Esophagus squamous epithelium (tissue), 5 donors: ENCODE results near the gene SRPRB. TPM values are rescaled to one million over a fixed set of nuclear protein-coding genes. Genes with fewer than 3 reads are reported as not detected.

Experiments used
- DNase-seq: peaks from one replicate; lab custom pipeline; 2025; lab: John Stamatoyannopoulos, UW
- H3K27ac ChIP-seq, 4 donors: fragments of 200-600 bp; sonication (generic); one replicate each; pipeline ENCODE4 v1.5.1; 2016 to 2019; ENCODE audit warnings: mild to moderate bottlenecking in 1 of 4
- H3K27me3 ChIP-seq, 4 donors: fragments of 200-600 bp; sonication (generic); 1 replicate in 3 of 4; 2 replicates in 1 of 4; pipeline versions ENCODE4 v1.5.1 to v1.6.0; 2017 to 2021; ENCODE audit warnings: antibody characterized with exemption in 1 of 4
- H3K36me3 ChIP-seq, 3 donors: fragments of 200-600 bp; sonication (generic); one replicate each; pipeline ENCODE4 v1.5.1; 2016 to 2019
- H3K4me1 ChIP-seq, 3 donors: fragments of 200-600 bp; sonication (generic); one replicate each; pipeline ENCODE4 v1.5.1; 2017 to 2019
- H3K4me3 ChIP-seq, 4 donors: fragments of 200-600 bp; sonication (generic); 1 replicate in 3 of 4; 2 replicates in 1 of 4; pipeline ENCODE4 v1.5.1; 2016 to 2019; ENCODE audit warnings: mild to moderate bottlenecking in 2 of 4, moderate library complexity in 1 of 4
- H3K9me3 ChIP-seq, 3 donors: fragments of 200-600 bp; sonication (generic); one replicate each; pipeline ENCODE4 v1.5.1; 2016 to 2019
- POLR2A ChIP-seq, 4 donors: fragments of 450-650 bp; IDR thresholded peaks; one replicate each; pipeline ENCODE4 v1.6.1; 2017; ENCODE audit warnings: antibody characterized with exemption in 4 of 4, mild to moderate bottlenecking in 4 of 4, moderate library complexity in 3 of 4
- WGBS, 2 donors: methylation state at CpG; one replicate each; pipeline ENCODE4 v1.1.5; 2018; 5-methylcytosine and 5-hydroxymethylcytosine counted together
- intact Hi-C: fragments of 100-400 bp; cut with DNase I; formaldehyde crosslinking; loops from one replicate; pipeline ENCODE4 v1.15.0; 2022
- total RNA-seq, 4 donors: library from RNA; depleted of rRNA; stranded (reverse); fragments of >200 nt; gene quantifications; one replicate each; pipeline ENCODE4 v1.1.0, GENCODE V29; 2016
- TF ChIP-seq, protein P1 (sequence below), 6 experiments: fragments of 450-650 bp in 4 of 6; fragments of 200-600 bp in 2 of 6; sonication (generic) in 2 of 6; IDR thresholded peaks; one replicate each; pipeline ENCODE4 v1.5.1; 2016 to 2019; ENCODE audit warnings: antibody characterized with exemption in 6 of 6, mild to moderate bottlenecking in 4 of 6, moderate library complexity in 4 of 6
- donor health status: DM: yes; HTN: yes; CAD: no.

The SRPRB gene
- total RNA-seq, 4 donors from 2014 or later = 25.1 to 107 (median 44.1) TPM

DNA sequence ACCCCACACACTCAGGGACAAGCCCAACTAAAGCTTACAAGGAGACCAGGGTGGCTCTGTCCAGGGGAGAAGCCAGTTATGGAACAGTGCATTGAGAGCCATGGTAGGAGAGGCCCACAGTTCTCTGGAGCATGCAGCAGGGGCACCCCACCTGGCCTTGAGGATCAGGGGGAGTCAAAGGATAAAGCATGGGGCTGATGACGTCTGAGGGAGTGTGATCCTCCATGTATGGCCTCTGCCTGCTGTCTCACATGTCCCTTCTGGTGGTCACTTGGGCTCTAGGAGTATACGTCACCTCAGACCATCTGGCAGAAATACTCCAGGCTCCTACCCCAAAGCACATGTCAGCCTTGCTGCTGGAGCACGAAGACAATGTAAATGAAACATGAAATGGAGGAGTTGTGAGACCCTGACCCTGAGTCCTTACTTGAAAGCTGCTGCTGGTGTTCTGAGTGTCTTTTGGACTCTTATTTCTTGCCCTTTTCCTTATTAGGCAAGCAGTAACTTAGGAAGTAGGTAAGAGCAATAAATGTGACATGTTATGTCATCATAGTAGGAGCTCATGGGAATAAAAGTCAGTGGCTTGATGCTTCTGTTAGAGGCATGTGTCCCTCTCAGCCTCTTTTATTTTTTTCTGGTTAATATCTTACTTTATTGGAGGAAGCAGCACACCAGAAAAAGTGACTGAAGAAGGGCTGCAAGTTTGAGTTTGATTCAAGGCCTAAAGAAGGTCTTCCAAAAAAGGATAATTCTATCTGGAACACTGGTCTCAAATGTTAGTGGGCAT lies 15.5 kb downstream of the SRPRB start:
- Histone ChIP-seq H3K9me3 (no peaks in the 10 kb centered on the region), H3K27me3 (no peaks in the 10 kb centered on the region), H3K27ac (peak overlapping the region; percentile 15 to 45 (median 28)), H3K4me1 (peaks cover 0 to 35% (median 19%) of the 10 kb centered on the region in 3 donors), H3K36me3 (peaks cover 9 to 90% (median 18%) of the 10 kb centered on the region in 3 donors), H3K4me3 (no peak overlapping the region)
- TF ChIP-seq, protein P1, sequence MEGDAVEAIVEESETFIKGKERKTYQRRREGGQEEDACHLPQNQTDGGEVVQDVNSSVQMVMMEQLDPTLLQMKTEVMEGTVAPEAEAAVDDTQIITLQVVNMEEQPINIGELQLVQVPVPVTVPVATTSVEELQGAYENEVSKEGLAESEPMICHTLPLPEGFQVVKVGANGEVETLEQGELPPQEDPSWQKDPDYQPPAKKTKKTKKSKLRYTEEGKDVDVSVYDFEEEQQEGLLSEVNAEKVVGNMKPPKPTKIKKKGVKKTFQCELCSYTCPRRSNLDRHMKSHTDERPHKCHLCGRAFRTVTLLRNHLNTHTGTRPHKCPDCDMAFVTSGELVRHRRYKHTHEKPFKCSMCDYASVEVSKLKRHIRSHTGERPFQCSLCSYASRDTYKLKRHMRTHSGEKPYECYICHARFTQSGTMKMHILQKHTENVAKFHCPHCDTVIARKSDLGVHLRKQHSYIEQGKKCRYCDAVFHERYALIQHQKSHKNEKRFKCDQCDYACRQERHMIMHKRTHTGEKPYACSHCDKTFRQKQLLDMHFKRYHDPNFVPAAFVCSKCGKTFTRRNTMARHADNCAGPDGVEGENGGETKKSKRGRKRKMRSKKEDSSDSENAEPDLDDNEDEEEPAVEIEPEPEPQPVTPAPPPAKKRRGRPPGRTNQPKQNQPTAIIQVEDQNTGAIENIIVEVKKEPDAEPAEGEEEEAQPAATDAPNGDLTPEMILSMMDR (IDR thresholded peaks at IDR 0.05) = no peak
- no peak for TF ChIP-seq POLR2A (IDR thresholded peaks at IDR 0.05)
- intact Hi-C loops = loop anchor here (5.0 to 10.0 kb wide), 2 partner anchors 106 to 156 kb away; partner anchors contain the start of gene TOPBP1
- 70 to 96% methylated on average over 2 to 3 of the region's 3 CpGs for WGBS, 2 donors
- no peak for DNase-seq

DNA sequence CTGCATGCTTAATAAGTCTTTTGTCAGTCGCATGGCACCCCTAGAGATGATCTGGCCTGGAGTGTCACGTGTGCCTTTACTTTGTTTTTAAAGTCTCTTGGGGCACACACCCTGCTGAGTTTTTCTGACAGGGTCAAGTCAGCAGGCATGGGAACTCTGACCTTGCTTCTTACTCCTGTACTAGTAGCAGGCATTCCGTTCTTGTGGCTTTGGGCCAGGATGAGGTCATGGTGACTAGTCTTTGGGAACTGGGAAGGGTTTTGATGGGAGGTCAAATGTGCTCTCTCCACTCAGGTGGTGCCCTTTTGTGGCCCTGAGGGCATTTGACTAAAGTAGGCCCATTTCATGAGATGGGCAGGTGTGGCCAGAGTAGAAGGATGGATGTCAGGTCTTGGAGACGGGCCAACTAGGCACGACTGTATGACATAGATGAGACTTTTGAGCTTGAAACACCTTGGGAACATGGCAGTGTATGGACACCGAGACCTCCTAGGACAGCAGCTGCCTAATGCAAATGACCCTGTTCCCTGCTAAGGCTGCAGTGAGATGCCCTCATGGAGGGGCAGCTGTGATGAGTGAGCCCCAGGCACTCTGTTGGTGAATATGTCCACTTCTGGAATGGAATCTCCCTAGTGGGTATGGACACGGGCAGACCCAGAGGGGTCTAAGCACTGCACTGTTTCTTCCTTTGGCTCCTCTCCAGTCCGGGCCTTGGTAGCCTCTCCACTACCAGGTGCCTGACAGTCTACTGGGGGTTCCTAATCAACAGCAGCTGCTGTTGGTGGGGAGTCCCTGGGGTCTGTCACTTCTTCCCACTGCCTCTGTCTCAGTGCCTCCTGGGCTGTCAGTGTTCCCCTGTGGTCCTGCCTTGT lies 16.4 kb downstream of the SRPRB start:
- Histone ChIP-seq H3K4me1 (peaks cover 0 to 35% (median 19%) of the 10 kb centered on the region in 3 donors), H3K27ac (peak overlapping the region in 1 of 4 donors; percentile 19), H3K4me3 (no peak overlapping the region), H3K9me3 (no peaks in the 10 kb centered on the region), H3K36me3 (peaks cover 9 to 84% (median 18%) of the 10 kb centered on the region in 3 donors), H3K27me3 (no peaks in the 10 kb centered on the region)
- DNase-seq = no peak
- 54 to 78% methylated on average over 6 of the region's 8 CpGs for WGBS, 2 donors
- intact Hi-C loops = loop anchor here (5.0 to 10.0 kb wide), 2 partner anchors 105 to 157 kb away; partner anchors contain the start of gene TOPBP1
- no peak for TF ChIP-seq POLR2A (IDR thresholded peaks at IDR 0.05)
- TF ChIP-seq, protein P1 (IDR thresholded peaks at IDR 0.05) = peak in 3 of 6 experiments; percentile 16 to 67 (median 50)

DNA sequence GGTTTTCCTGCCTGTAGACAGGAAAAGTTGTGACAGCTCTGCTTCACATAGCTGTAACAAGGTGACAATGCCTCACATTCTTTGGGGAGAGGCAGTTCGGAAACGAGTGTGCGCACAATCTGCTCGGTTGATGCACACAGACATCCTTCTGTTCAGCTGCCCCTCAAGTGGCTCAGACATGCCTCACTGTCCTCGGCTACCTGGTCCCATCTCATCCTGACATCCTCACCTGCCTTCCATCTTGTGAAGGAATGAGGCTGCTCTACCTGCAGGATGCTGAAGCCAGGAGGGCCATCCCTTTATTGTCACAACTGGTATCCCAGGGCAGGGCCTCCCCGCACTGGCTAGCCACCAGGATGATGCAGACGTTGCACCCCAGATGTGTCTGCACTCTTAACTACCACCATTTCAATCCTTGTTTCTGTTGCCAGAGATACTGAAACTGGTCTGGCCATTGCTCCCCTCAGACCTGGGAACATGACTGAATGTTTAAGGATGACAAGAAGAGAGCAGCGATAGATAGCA lies 19.4 kb downstream of the SRPRB start:
- Histone ChIP-seq H3K27ac (no peak overlapping the region), H3K36me3 (peaks cover 3 to 62% (median 18%) of the 10 kb centered on the region in 3 donors), H3K27me3 (no peaks in the 10 kb centered on the region), H3K9me3 (no peaks in the 10 kb centered on the region), H3K4me3 (no peak overlapping the region), H3K4me1 (peaks cover 0 to 19% (median 10%) of the 10 kb centered on the region in 3 donors)
- intact Hi-C loops = loop anchor here (5.0 to 10.0 kb wide), 2 partner anchors 102 to 160 kb away; partner anchors contain the start of gene TOPBP1
- TF ChIP-seq POLR2A (IDR thresholded peaks at IDR 0.05) = no peak
- TF ChIP-seq, protein P1 (IDR thresholded peaks at IDR 0.05) = no peak
- DNase-seq = no peak
- 76 to 85% methylated on average over 8 of the region's 8 CpGs for WGBS, 2 donors

DNA sequence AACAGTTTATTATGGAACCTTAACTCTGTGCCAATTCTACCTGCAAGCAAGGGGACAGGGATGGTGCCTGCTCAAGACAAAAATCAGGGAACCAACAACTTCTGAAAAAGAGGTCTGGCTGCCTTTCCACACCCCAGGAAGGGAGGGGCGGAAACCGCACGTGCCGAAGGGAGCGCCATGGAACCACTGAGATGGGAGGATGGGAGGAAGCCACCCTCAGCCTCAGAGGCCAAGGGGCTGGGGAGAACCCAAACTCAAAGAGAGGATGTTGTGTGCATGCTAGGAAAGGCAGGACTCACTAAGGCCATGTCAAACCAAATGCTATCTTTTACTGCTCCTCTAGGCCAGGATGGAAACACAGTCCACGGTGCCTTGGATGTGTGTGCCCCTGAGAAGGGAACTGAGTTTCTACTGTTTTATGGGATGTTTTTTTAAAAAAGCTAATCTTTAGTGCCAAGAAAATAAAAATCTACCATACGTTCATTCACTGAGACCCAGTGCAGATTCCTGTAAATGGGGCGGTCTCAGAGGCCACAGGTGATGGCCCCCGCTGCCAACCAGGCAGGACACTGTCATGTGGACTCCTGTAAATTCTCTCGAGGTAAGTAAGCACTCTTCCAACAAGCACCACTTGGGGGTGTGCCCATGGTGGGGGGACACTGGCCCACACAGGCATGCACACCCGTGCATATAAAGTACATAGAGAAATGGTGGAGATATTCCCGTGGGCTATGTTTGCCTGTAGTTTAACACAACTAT lies 20.5 kb downstream of the SRPRB start:
- peaks cover 0 to 8% (median 6%) of the 10 kb centered on the region in 3 donors for H3K4me1 ChIP-seq
- no peaks in the 10 kb centered on the region for H3K9me3 ChIP-seq
- intact Hi-C loops = loop anchor here (10.0 kb wide), 1 partner anchor 161 kb away; the partner anchor contains the start of gene TOPBP1
- DNase-seq = no peak
- H3K27ac ChIP-seq = no peak overlapping the region
- H3K36me3 ChIP-seq = peaks cover 3 to 51% (median 10%) of the 10 kb centered on the region in 3 donors
- no peak for TF ChIP-seq POLR2A (IDR thresholded peaks at IDR 0.05)
- TF ChIP-seq, protein P1 (IDR thresholded peaks at IDR 0.05) = no peak
- no peaks in the 10 kb centered on the region for H3K27me3 ChIP-seq
- WGBS, 2 donors = 77 to 88% methylated on average over 8 to 12 of the region's 12 CpGs
- H3K4me3 ChIP-seq = no peak overlapping the region
